HG03520 (cell line): ENCODE results near the gene FCN1.

Source experiments
- ATAC-seq: cut with Tn5 transposase; IDR thresholded peaks from one replicate; pipeline ENCODE4 v1.9.1; 2021; ENCODE audit warnings: mild to moderate bottlenecking, moderate library complexity; ENCODE audit not compliant: unreplicated experiment

Gene FCN1

GRCh38 chr9:134894136-134894860, 23.4 kb downstream of the FCN1 start:
- ATAC-seq, result no peak

DNA sequence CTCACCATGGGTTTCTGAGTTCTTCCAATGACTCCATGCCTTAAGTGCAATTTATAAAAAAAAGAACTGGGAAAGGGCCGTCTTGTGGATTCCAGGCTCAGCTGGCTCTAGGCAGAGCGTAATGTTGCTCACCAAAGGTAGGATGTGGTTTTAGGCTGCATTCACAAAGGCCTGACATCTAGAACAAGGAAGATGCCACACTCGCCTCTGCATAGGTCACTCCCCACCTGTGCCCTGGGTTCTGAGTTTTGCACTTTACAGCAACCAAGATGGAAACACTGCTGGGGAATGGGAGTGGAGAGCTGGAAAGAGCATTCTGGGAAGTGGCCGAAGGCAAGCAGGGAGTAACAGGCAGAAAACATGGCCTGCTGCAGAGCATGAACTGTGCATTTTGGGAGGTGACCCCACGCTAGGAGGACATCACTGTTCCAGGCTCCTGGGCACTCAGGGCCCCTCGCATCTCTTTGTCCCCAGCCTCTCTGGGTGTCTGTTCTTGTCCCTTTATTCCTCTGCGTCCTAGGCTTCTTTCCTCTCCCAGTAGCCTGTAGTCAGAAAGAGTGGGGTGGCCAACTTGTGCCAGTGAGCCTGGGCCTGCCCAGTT, 24.8 kb downstream of the FCN1 start:
- ATAC-seq, result no peak

- no peak for ATAC-seq
These were observed 25.5 kb downstream of the FCN1 start for GRCh38 chr9:134892221-134892620.

- no peak for ATAC-seq
These were observed 26.0 kb downstream of the FCN1 start for GRCh38 chr9:134891713-134892112.

GRCh38 chr9:134891053-134891452, 26.7 kb downstream of the FCN1 start:
- no peak for ATAC-seq

DNA sequence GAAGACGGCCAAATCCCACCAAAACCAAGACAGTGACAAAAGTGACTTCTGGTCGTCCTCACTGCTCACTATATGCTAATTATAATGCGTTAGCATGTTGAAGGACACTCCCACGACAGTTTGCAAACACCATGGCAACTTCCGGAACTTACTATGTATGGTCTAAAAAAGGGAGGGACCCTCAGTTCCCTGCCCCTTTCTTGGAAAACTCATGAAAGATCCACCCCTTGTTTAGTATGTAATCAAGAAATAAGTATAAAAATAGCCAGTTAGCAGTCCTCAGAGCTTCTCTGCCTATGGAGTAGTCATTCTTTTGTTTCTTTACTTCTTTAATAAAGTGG, 27.6 kb downstream of the FCN1 start:
- ATAC-seq, result no peak

DNA sequence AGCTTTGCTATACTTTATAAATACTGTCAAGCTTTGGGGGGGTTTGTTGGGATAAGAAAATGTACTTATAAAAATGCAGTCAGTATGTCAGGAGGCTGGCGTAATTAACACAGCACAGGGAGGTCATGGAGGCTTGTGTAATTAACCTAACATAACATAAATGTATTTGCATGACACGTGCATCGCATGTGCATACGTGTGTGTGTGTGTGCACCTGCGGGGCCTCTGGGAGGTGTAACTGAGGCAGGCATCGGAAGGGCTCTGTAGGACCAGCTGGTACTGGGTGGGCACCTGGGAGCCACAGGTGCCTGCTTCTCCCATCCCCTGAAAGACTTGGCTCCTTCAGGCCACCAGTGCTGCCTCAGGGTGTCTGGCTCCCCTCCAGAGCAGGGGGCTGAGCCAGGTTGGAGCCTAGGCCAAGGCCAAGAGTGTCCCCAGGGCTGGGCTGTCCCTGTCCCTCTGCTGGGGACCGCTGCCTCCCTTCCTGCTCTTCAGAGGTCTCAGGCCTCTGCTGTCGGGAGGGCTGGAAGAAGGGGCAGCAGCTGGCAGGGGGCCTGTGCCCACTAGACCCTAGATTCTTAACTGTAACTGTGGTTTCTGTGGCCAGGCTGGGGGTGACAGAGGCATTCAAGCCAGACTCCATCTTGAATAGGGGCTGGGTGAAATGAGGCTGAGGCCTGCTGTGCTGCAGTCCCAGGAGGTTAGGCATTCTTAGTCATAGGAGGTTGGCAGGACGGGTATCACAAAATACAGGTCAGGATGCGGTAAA, 28.1 kb downstream of the FCN1 start:
- ATAC-seq, result no peak

DNA sequence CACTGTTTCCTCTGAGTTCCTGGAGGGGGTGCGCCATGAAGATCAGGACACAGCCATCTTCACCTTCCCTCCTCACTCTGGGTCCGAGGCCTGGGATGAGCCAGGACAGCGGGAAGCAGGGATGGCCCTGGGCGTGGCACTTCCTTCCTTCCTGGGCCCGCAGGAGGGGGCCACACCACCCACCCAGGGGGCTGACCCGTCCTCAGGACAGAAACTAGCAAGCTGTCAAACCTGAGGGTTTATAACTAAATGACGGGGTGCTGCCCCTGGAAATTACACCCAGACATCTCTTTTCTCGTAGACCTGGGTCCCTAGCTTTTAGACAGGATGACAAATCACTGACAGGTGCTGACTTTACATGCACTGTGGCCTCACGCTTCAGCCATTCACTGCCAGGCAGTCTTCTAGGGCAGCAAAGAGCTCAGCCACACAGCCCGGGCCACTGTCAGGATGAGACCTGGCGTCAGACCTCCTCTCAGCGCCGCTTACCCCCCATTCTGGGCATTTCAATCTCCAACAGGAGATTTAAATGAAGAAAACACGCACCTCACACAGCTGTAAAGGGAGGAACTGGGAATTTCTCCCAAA, 29.0 kb downstream of the FCN1 start:
- ATAC-seq, result no peak

DNA sequence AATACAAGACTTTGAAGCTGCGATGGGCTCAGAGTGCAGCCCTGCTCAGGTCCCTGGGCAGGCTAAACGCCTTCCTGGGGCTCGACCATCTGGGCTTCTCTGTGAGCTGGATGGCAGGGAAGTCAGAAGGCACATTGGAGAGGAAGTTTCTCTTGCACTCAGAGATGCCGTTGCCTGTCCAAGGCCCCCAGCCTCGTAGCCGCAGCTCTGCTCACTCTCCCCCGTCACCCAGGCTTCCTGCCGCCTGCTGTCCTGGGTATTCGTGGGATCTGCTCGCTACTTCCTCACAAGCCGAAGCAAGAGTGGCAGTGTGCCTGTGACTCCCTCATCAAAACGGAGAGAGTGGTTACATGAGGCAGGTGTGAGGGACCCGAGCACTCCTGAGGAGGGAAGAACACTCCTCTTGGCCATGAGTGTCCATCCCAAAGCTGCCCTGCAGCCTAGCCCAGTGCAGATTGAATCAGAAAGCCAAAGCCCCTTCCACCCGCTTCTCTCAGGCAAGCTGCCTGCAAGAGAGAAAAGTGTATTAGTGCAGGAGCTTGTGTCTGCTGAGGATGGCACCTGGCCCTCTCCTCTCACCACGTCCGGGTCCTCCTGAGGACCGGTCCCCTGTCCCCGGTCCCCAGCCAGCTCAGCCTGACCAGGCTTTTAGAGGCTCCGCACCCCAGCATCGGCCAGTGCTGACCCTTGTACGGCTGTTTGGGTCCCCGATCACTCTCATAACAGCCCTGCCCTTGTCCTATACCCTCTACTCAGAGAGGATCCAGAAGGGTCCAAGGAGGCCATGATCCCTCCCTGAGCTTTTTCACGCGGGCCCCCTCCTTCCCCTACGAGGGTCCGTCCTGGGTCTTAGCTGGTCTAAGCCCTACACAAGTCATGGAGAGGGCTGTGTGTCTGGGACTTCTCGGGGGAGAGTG, 29.8 kb downstream of the FCN1 start:
- ATAC-seq, result no peak

- no peak for ATAC-seq
These were observed 30.5 kb downstream of the FCN1 start for GRCh38 chr9:134887219-134887618.

DNA sequence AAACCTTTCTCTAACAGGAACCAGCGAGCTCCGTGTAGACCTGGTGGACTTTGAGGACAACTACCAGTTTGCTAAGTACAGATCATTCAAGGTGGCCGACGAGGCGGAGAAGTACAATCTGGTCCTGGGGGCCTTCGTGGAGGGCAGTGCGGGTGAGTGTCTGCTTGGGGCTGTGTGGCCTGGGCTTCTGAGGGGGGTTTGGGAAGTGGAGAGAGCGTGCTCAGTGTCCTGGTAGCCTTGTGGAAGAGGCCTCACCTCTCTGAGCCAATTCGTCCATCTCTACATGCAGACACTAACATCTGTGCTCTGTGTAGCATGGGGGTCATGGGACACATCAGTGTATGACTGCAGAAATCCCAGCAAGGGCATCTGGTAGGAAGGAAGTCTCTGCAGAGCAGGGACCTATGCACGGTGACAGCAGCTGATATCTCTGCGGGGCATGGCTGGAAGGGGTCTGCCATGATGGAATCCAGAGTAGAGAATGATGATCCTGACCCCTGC, 31.2 kb downstream of the FCN1 start:
- no peak for ATAC-seq

- no peak for ATAC-seq
These were observed 31.9 kb downstream of the FCN1 start for GRCh38 chr9:134885679-134886412.

DNA sequence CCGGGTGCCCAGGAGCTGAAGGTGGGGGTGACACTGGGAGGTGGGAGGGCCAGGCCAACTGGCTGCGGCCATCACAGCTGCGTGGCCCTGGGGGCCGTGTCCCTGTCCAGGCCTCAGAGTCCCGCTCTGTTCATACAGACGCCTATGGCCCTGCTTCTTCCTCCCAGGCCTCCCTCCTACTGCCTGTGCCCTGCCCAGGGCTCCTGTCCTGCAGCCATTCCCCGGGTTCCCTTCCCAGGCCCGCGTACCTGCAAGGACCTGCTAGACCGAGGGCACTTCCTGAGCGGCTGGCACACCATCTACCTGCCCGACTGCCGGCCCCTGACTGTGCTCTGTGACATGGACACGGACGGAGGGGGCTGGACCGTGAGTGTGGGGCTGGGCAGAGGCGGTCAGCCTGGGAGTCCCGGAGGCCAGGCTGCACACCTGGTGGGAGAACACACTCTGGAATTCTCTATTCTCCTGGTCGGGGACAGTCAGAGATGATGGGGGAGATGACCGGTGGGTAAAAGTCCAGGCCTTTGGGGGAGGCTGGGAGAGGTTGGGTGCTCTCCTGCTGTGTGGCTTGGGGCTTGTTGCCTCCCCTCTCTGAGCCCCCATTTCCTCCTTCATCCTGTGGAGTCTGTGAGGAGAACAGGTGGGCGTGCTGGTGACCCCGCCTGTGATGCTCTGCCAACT, 32.6 kb downstream of the FCN1 start:
- ATAC-seq, result no peak

DNA sequence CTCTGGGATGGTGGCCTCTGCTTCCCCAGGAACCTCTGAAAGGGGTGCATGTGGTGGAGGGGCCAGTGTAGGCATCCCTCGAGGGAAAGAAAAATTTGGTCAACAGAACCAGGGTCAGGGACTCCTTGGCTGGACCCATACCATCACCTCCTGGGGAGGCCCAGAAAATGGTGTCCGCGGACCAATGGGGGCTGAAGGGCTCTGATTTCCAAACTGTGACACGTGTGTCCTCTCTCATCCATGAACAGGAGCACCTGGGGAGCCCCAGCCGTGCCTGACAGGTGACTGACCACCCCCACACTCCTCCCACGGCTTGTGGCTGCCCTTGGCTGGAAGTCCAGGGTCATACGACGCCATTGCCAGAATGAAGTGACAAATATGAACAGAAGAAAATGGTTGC, 33.2 kb downstream of the FCN1 start:
- ATAC-seq, result no peak

DNA sequence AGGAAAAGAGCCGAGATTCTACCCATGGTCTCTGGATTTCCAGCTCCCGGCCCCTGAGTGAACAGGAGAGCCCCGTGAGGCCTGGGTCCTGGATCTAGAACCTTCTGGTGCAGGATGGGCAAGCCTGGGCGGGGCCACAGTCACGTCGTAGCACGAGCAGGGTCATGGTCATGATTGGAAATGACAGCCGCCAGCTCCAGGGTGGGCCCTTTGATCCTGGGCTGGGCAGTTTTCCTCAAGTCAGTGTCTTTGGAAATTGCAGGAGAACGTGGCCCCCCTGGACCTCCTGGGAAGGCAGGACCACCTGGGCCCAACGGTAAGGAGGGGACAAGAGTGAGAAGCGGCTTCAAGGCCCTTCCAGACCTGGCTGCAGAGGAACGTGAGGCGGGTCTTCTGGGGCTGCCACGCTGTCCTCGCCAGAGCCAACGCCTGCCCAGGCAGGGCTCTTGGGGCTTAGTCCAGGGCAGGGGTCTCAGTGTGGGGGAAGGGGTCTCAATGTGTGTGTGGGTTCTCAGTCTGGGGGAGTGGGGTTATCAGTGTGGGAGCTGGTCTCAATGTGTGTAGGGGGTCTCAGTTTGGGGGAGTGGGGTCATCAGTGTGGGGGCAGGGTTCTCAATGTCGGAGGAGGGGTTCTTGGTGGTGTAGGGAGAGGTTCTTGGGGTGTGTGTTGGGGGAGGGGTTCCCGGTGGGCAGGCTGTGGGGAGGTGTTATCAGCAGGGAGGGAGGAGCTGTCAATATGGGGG, 34.5 kb downstream of the FCN1 start:
- no peak for ATAC-seq

GRCh38 chr9:134882204-134882785, 35.4 kb downstream of the FCN1 start:
- no peak for ATAC-seq

GRCh38 chr9:134881313-134881670, 36.4 kb downstream of the FCN1 start:
- ATAC-seq, result no peak
